Activated CD4-positive, alpha-beta T cell treated with anti-CD3 and anti-CD28 coated beads, Interleukin-2, Interleukin-4, amounts not matched to agents 100 ng/mL and 50 ng/mL, durations not matched to agents 16 hours and 8 hours (primary cell): ENCODE data around the gene TTC34.
A peak's percentile ranks its signal among the peaks of the same experiment; 100 is the strongest.

ENCODE experiments used
- DNase-seq: peaks from one replicate; pipeline ENCODE4 v3.0.0-alpha.2; 2020; ENCODE audit warnings: low spot score

TTC34 gene

DNA sequence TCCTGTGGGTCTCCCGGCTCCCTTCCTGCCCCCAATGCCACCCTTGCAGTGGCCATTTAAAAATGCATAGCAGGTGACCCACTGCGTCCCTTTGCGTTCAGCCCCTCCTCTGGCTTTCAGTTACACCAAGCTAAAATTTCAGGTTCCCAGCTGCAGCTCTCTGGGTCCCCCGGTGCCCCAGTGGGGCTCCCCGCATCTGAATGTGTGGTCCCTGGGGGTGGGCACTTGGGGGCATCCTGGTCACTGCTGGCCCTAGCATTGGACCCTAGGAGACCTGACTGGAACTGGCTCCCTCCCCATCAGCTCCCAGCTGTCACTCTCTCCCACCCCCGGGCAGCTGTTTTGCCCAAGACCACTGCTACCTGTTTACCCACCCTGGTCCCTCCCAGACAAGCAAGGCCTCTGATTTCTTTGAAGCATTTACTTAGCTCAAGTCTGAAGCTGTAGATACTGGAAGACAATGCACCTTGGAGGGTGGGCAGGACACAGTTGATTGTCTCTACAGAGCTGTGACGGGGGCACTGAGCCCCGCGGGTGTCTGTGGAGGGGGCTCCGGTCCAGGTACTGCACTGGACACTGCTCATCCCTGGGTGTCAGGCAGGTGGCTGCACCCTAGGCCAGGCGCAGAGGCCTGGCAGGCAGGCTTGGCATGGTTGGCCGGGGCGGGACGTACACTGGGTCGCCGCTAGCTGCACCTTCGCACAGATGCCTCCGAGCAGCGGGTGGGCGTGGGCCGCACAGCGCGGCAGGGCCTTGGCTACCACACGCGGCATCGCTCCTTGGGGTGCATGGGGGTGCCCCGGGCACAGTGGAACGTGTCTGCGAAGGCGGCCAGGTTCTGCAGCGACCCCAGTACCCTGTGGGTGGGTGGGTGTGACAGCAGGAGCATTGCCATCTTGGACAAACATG lies 211.0 kb downstream of the TTC34 start:
- no peak for DNase-seq

DNA sequence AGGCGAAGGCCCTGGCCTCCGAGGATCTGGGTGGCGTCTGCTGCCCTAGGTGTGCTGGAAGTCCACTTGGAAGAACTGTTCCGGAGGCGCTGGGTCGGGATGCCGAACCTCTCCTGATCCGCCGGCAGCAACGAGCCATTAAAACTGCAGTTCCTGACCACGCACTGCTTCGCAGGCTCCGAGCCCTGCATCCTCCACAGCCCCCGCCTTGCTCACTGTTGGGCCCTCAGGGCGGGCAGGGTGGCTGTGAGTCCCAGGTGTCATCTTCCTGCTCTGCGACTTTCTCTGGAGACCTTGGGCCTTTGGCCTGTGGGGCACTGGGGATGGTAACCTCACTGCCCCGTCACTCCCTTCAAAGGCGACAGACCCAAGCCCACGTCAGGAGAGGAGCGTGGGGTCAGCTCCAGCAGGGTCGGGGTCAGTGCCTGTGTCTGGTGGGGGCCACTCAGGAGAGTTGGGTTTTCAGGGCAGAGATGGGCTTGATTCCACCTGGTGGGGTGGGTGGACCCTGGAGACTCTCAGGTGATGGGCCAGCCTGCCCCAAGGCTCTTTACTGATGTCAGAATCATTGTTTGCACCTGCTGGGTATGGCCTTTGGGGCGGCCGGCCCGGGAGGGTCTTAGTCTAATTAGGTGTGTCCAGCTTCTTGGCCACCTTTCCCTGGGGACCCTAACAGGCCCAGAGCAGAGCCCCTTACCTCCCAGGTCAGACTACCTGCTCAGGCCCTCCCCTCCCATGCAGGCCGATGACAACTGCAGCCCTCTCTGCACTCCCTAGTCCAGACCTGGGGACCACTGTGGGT lies 211.9 kb downstream of the TTC34 start:
- no peak for DNase-seq

DNA sequence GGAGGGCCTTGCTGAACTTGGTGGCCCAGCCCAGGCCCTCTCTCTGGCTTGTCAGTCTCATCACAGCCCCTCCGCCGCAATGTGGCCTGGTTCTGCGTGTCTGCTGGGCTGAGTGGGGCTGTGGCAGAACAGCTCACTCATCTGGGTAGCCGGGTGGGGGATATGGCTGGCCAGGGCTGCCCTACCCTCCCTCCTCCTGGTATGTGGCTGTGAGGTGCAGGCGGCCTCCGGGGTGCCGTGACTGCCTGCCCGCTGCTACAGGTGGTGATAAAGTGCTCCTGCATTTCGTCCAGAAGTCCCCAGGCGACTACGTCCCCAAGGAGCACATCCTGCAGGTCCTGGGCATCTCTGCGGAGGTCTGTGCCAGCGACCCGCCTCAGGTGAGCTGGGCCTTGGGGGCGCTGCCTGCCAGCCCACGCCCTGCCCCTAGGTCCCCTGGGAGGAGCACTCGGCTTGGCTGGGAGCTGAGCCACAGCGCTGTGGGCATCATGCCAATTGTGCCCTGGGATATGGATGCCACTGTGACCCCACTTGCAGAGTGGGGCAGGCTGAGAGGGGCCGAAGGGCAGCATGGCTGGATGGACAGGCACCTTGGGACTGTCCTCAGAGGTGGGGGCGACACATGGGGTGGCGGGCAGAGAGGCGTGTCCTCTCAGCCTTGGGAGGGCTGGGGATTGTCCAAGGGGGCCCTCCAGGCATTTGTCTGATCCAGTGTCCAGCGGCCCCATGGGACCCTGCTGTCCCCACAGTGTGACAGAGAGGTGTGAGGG lies 212.6 kb downstream of the TTC34 start:
- DNase-seq, result no peak

DNA sequence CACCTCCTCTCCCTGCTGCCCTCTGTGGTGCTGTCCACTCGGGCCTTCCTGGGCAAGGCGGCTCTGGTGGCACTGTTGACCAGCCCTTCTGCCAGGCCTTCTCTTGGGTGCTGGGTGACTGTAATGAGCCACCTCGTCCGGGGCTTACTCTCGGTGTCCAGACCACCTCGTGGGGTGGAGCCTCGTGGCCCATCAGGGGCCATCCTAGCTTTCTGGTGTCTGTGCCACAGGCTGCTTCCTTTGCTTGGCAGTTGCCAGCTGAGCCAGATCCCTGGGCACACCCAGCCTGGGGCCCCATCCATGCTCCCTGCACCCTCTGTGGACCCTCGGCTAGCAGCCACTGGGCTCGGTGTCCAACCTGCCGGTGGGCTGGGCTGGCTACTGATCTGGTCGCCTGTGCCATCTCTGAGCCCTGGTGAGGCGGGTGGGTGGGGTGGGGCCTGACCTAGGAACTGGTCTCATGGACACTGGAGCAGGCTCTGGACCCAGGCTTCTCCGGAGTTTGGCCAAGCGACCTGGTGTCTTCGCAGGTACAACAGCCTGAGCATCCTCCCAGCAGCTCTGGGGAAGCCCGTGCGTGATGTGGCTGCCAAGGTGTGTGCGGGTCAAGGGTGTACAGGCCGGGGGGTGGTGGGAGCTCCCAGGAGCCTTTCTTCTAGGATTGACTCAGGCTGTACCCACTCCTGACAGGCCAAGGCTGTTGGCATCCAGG lies 213.5 kb downstream of the TTC34 start:
- no peak for DNase-seq

DNA sequence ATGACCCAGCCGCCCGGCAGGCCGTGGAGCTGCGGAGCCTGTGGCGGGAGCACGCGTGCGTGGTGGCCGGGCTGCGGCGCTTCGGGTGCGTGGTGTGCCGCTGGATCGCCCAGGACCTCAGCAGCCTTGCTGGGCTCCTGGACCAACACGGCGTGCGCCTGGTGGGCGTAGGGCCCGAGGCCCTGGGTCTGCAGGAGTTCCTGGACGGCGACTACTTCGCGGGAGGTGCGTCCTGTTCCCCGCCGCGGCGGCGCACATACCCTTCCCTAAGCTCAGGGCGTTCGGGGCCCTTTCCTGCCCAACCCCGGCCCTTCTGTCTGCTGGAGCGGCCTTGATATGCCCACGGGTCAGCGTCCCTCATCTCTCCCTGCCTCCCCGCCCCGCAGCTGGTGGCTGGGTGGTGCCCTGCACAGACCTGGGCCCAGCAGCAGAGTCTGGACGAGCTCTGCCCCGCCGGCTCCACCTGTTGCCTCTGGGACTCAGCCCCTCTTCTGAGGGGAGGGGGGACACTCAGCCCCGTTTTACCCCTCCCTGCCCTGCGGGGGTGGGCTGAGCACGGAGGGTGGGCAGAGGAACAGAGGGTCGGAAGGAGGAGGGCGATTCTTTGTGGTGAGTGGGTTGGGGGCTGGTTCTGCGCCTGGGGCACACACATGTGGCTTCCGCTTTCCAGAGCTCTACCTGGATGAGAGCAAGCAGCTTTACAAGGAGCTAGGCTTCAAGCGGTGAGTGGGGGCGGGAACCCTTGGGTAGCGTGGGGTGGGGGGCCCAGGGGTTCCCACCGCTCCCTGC lies 214.2 kb downstream of the TTC34 start:
- DNase-seq, result no peak

DNA sequence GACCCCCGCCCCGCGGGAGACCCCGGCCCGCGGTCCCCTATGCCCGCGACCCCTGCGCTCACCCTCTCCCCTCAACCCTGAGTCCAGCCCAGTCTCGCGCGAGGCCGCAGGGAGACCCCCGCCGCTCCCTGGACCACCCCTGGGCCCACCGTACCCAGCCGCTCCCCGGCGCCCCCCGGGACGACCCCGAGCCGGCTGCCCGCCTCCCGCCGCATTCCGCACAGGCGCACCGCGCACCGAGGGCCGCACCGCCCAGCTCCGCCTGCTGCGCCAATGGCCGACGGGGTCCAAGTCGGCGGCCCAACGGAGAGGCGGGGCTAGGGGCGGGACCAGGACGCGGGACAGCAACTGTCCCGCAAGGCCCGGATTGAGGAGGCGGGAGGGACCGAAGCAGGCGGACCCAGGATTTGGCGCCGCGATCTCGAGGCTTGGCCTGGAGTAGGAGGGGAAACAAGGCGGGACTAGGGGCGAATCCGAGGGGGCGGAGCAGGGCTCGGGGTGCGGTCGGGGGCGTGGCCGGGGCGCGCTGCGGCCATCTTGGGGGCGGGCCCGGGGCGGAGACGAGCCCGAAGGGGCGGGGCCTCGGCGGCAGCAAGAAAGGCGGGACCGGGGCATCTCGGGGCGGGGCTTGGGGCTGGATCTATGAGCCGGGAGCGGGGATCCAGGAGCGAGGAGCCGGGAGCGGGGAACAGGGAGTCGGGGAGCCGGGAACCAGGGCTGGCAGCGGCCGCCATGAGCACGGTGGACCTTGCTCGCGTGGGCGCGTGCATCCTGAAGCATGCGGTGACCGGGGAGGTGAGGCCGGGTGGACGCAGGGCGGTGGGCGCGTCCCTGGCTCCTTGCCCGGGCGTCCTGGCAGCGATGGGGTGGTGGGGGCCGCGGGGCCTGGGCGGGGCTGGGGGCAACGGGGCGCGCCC lies 215.1 kb downstream of the TTC34 start, which contains the start of gene PRXL2B:
Gene PRXL2B (plus strand): TSS at position 624 of the 917 bp plus-strand sequence. CDS start 109 bp downstream, at position 733.
- peak; percentile 98 for DNase-seq
